ENCODE results near the gene C19orf85. TPM values are rescaled to one million over a fixed set of nuclear protein-coding genes. Genes with fewer than 3 reads are reported as not detected.

The C19orf85 gene
- total RNA-seq, 1 donor from 2014 or later = not detected

GRCh38 chr19:55463583-55464031, 944 bp downstream of the C19orf85 start:
- DNase-seq (ENCODE audit: missing footprints) (no peak), ATAC-seq (no peak)
- intact Hi-C loops (cut with DNase I) = loop anchor here (5.0 kb wide), 1 partner anchor 169 kb away; no protein-coding TSS in a partner anchor

- peak; percentile 57 for DNase-seq (ENCODE audit: missing footprints)
- no peak for ATAC-seq
- intact Hi-C loops (cut with DNase I) = loop anchor here (5.0 kb wide), 1 partner anchor 170 kb away; no protein-coding TSS in a partner anchor
Measured at GRCh38 chr19:55462722-55463121, 1.8 kb downstream of the C19orf85 start.

GRCh38 chr19:55461974-55462626, 2.5 kb downstream of the C19orf85 start:
- intact Hi-C loops (cut with DNase I) = loop anchor here (1.0 to 5.0 kb wide), 2 partner anchors 77 to 170 kb away; partner anchors contain the start of gene RPL28
- ATAC-seq (no peak), DNase-seq (ENCODE audit: missing footprints) (peak; percentile 31)

- intact Hi-C loops (cut with DNase I) = loop anchor here (1.0 to 5.0 kb wide), 2 partner anchors 76 to 171 kb away; partner anchors contain the start of gene RPL28
- DNase-seq (ENCODE audit: missing footprints) (peak; percentile 100), ATAC-seq (peak; percentile 94)
Measured at GRCh38 chr19:55461259-55461973, 3.1 kb downstream of the C19orf85 start, which contains the start of gene ISOC2. TSS of gene ISOC2 (minus strand) at chr19:55461642. CDS start at chr19:55456486, 5,156 bp downstream.

GRCh38 chr19:55460670-55461258, 3.8 kb downstream of the C19orf85 start:
- ATAC-seq (peak; percentile 75), DNase-seq (ENCODE audit: missing footprints) (peak; percentile 82)
- intact Hi-C loops (cut with DNase I) = loop anchor here (1.0 to 5.0 kb wide), 2 partner anchors 75 to 172 kb away; partner anchors contain the start of gene RPL28

- intact Hi-C loops (cut with DNase I) = loop anchor here (5.0 kb wide), 1 partner anchor 172 kb away; no protein-coding TSS in a partner anchor
- no peak for ATAC-seq
- no peak for DNase-seq (ENCODE audit: missing footprints)
Measured at GRCh38 chr19:55459950-55460657, 4.4 kb downstream of the C19orf85 start.

- DNase-seq (ENCODE audit: missing footprints) (no peak), ATAC-seq (no peak)
- intact Hi-C loops (cut with DNase I) = no loop called here
Measured at GRCh38 chr19:55459551-55459949, 5.0 kb downstream of the C19orf85 start.

- DNase-seq (ENCODE audit: missing footprints) (no peak), ATAC-seq (no peak)
- intact Hi-C loops (cut with DNase I) = no loop called here
Measured at GRCh38 chr19:55457683-55458457, 6.7 kb downstream of the C19orf85 start.

GRCh38 chr19:55456347-55456746, 8.2 kb downstream of the C19orf85 start:
- intact Hi-C loops (cut with DNase I) = no loop called here
- ATAC-seq (no peak), DNase-seq (ENCODE audit: missing footprints) (no peak)

- DNase-seq (ENCODE audit: missing footprints) = no peak
- intact Hi-C loops (cut with DNase I) = no loop called here
Measured at GRCh38 chr19:55455576-55456235, 8.8 kb downstream of the C19orf85 start.

GRCh38 chr19:55454787-55455243, 9.7 kb downstream of the C19orf85 start:
- ATAC-seq (no peak), DNase-seq (ENCODE audit: missing footprints) (no peak)
- intact Hi-C loops (cut with DNase I) = no loop called here

More at GRCh38 chr19:55455576-55456235, 8.8 kb downstream of the C19orf85 start:
- no peak for ATAC-seq

- DNase-seq (ENCODE audit: missing footprints) (no peak), ATAC-seq (no peak)
- intact Hi-C loops (cut with DNase I) = no loop called here
Measured at GRCh38 chr19:55453511-55454260, 10.9 kb downstream of the C19orf85 start.

- ATAC-seq = peak; percentile 75
- peak; percentile 82 for DNase-seq (ENCODE audit: missing footprints)
- intact Hi-C loops (cut with DNase I) = no loop called here
Measured at GRCh38 chr19:55452749-55453346, 11.7 kb downstream of the C19orf85 start.

GRCh38 chr19:55451965-55452748, 12.4 kb downstream of the C19orf85 start:
- intact Hi-C loops (cut with DNase I) = no loop called here
- ATAC-seq (no peak), DNase-seq (ENCODE audit: missing footprints) (no peak)

- ATAC-seq (no peak), DNase-seq (ENCODE audit: missing footprints) (no peak)
- intact Hi-C loops (cut with DNase I) = no loop called here
Measured at GRCh38 chr19:55451163-55451964, 13.2 kb downstream of the C19orf85 start.
